Fibroblast of peridontal ligament (primary cell): ENCODE measurements around the gene VEPH1.

Experiments used
- DNase-seq: peaks from one replicate; pipeline ENCODE4 v3.0.0-alpha.2; 2010; ENCODE audit errors: extremely low read depth

The VEPH1 gene

GRCh38 chr3:157388976-157389375, 114.2 kb downstream of the VEPH1 start:
- DNase-seq = peak; percentile 46

GRCh38 chr3:157387708-157388435, 115.3 kb downstream of the VEPH1 start:
- no peak for DNase-seq

- DNase-seq = no peak
Measured at GRCh38 chr3:157384491-157384890, 118.7 kb downstream of the VEPH1 start.

GRCh38 chr3:157384031-157384430, 119.2 kb downstream of the VEPH1 start:
- no peak for DNase-seq

- peak; percentile 35 for DNase-seq
Measured at GRCh38 chr3:157381606-157382005, 121.6 kb downstream of the VEPH1 start.

- DNase-seq = no peak
Measured at GRCh38 chr3:157379525-157380140, 123.6 kb downstream of the VEPH1 start.

DNA sequence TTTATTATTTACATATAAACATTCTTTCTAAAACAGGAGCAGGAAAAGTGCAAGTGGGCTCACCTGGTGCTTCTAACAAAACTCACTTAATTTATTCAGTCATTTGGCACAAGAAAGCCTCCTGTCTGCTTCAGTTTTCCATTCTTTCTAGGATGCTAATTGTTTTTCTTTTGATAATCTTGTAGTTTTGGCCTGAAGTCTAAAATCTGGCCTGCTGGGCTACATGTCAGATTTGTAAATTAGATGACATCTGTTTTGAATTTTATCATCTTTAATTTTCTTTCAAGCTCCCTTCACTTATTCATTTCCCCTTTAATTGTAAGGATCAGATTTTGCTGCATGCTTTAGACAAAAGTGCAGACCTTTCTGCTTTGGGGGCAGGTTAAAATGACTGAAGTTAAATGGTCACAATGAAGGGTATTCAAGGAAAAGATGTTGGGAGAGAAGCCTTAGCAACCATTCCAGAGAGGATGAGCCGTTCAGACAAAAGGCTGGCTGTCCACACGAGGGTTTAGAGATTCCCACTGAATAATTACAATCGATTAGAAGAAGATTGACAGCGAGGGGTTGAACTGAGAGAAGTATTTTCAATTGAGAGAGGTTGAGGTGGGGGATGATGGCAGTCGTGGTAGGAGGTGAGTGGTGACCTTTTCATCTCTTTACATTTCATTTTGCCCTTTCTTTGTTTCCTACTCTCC, 126.5 kb downstream of the VEPH1 start:
- DNase-seq = peak; percentile 72

DNA sequence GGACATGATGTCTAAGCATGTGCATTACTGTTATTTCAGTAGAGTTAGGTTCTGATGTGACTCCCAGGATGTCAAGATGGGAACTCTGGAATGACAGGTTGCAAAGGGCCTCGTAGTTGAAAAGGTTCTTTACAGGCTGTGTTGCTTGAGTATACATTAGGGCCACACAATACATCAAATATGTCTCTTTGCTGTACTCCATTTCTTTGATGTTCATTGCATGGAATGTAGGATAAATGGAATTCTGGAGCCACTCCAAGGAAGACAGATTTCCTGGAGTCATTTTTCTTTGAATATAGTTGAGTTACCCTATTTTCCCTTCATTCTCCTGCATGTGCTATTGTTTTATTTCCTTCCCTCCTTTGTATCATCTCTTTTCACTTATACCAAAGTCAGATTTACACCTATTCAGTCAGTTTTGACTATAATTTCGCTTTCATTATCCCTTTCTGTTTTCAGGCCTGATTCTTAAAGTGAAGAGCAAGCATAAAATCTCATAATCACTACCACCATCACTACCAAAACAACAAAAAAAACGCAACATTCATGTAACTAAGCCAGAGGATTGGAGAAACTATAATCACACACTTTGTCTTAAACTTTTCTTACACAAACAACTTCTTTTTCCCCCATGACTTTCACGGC, 127.8 kb downstream of the VEPH1 start:
- peak; percentile 49 for DNase-seq

GRCh38 chr3:157374933-157375332, 128.3 kb downstream of the VEPH1 start:
- no peak for DNase-seq

- peak; percentile 86 for DNase-seq
Measured at GRCh38 chr3:157373783-157374182, 129.4 kb downstream of the VEPH1 start.

DNA sequence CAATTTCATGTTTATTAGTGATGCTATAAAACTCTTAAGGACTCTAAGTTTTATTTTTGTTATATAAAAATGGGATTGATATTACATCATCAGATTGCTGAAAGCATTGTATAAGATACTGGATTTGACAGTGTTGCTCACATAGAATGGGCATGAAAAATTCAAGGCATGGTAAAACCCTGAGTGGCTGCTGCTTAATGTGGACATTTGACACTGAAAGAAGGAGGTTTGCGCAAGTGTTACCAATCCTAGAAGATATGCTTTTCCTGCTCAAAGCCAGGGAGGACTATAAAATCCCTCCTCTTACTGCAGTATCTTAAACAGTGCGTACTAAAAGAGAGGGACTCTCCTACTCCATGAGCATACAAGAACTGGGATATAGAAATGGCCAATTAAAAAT, 132.3 kb downstream of the VEPH1 start:
- DNase-seq = peak; percentile 55

GRCh38 chr3:157369727-157370421, 133.3 kb downstream of the VEPH1 start:
- DNase-seq = peak; percentile 54

DNA sequence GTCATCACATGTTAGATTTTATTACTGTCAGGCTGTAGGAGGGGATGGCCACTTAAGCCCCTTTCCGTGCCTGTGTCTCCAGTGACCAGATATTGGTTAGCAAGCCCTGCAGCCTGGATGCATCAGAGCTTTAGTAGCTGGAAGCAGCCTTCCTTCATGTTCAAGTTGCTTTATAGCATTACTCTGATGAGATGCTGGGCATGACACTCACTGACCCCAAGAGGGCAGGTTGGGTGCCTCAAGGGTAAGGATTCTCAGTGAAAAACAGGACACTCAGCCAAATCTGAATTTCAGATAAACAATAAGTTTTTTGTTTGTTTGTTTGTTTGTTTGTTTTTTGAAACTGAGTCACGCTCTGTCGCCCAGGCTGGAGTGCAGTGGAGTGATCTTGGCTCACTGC, 135.0 kb downstream of the VEPH1 start:
- DNase-seq = no peak

GRCh38 chr3:157363393-157363792, 139.8 kb downstream of the VEPH1 start:
- DNase-seq = peak; percentile 34

DNA sequence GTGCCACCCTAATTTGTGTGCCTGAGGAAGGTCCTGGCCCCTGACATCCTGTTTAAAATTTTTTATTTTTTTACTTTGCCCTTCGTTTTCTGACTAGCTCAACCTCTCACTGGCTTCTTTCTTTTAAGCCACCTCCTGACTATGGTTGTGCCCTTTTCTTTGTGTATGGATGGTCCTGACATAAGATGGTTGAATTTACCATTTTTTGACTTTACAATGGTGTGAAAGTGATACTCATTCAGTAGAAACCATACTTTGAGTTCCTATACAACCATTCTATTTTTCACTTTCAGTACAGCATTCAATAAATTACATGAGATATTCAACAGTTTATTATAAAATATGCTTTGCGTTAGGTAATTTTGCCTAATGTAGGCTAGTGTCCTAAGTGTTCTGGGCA, 140.9 kb downstream of the VEPH1 start:
- no peak for DNase-seq

GRCh38 chr3:157360044-157360443, 143.2 kb downstream of the VEPH1 start:
- peak; percentile 92 for DNase-seq

- no peak for DNase-seq
Measured at GRCh38 chr3:157356541-157356940, 146.7 kb downstream of the VEPH1 start.

GRCh38 chr3:157355276-157355675, 147.9 kb downstream of the VEPH1 start:
- DNase-seq = no peak

GRCh38 chr3:157354722-157355121, 148.5 kb downstream of the VEPH1 start:
- DNase-seq = peak; percentile 41

DNA sequence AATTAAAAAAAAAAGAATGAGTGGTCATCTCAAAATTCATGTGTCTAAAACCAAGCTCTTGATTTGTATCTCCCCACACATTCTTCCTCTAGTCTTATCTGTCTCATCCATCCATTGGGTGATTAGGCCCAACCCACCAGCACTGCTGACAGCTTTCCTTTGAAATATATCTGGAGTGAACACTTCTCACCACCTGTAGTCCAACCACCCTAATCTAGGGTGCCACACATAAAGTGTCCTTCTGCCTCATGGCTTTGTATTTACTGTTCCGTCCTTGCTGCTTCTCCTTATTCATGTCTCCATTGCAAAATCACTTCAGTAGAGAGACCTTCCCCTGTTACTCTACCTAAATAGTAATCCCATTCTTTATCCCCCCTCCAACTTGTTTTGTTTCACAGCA, 149.0 kb downstream of the VEPH1 start:
- no peak for DNase-seq

DNA sequence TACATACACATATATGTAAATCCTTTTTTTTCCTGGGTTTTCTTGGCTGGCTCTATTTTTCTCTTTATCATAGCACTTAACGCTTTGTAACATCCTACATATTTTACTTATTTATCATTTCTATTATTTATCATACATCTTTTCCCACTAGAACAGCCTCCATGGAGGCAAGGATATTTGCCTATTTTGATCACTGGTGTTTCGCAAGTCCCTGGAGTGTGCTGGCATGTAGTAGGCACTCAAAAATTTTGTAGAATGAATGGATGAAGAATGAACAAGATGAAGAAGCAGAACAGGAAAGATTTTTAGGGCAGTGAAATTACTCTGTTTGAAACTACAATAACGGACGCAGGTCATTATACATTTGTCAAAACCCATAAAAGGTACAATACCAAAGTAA, 149.6 kb downstream of the VEPH1 start:
- DNase-seq = peak; percentile 42

GRCh38 chr3:157351981-157352380, 151.2 kb downstream of the VEPH1 start:
- no peak for DNase-seq
